Ecto neural progenitor cell (in vitro differentiated cells): Measurements from ENCODE around the gene TSC22D1.
"Not testable (repeated sequence)": the region's sequence is repeated elsewhere in the genome, so short reads cannot be mapped to it uniquely, and the experiment has no call there.

ENCODE experiments used
- DNase-seq: peaks from one replicate; pipeline ENCODE4 v3.0.0-alpha.2; 2018; ENCODE audit warnings: low spot score

Gene TSC22D1

DNA sequence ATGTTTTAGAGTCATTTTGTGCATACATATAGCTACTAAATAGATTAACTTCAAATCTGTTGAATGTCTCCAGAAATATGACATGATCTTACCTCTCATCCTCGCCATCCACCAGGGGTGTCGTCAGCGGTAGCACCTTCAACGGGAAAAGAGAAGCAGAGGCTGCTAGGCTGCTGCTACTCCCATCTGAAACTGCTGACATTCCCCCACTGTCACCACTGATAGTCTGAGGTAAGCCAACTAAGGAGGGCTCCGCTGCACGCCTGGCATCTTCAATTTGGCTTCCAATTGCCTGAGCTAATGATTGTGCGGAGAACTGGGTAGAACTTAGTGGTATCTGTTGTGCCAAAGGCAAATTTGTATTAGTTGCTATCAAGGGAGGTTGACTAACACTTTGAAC, 3.1 kb downstream of the TSC22D1 start:
- no peak for DNase-seq

DNA sequence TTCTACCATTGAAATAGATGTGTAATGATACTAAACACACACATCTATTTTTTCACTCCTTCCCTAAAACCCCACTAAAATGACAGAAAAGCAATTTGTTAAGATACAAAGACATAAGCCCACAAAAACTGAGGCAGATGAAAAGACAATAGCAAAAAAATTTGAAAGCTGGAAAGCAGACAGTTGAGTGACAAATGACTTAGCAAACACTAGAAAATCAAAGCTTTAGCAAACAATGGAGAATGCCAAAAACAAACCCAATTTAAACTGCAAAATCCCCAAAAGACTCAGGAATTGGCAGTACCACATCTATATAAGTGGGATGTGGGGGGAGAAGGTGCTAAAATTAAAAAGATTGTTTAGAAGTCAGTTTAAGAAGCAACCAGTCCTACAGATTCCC, 9.5 kb downstream of the TSC22D1 start:
- no peak for DNase-seq

DNA sequence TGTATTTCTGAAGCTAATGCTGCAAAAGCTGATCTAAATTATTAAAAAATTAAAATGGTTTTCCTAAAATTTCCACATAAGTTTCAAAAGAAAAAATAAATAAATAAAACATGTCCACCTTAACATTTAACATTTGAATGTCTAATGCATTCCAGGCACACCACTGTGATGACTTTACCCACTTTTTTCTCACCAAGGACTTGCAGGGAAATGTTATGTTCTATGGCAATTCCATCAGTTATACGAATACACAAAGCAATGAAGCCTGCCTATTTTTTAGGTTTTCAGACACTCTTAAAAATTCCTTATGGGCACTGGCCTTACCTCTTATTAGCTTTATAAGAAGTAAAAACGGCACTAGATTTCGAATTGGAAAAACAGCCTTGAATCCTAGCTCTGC, 10.2 kb downstream of the TSC22D1 start:
- no peak for DNase-seq

DNA sequence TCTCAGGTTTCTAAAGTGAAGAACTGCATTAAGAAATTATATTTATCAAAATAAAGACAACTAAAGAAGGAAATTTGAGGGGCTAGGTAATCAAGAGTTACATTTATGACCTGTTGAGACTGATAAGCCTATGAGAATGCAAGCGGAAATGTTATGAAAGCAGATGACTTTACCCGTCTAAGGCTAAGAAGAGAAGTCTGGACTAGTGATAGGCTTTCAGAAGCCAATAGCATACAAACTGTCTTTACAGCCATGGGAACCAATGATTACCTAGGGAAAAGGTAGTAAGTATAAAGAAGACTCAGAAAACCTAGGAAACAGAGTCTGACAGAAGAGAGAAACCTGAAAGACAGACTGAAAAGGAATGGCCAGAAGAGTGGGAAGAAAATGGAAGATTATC, 11.2 kb downstream of the TSC22D1 start:
- no peak for DNase-seq

DNA sequence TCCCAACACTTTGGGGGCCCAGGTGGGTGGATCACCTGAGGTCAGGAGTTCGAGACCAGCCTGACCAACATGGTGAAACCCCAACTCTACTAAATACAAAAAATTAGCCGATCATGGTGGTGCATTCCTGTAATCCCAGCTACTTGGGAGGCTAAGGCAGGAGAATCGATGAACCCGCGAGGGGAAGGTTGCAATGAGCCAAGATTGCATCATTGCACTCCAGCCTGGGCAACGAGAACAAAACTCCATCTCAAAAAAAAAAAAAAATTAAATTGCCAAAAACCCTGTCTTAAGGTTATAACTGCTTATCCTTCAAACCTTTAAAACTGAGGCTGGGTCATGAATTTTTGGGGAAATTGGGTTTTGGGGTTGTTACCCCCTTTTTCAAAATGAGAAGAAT, 13.3 kb downstream of the TSC22D1 start:
- DNase-seq, result not testable (repeated sequence)

DNA sequence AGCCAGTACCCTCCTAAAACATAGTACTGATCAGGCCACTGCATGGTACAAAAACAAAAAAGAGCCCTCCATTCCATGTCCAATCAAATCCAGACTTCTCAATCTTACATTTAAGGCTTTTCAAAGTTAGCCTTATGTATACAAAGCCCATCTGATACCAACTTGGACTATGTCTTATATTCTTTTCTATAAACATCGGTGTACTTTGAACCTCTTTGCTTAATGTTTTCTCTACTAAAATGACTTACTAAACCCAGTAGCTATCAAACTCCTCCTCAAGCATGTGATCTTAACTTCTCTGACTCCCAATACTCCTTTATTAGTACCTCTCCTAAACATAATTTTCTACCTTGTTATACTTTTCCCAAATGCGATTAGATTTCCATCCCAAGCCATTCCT, 14.8 kb downstream of the TSC22D1 start:
- no peak for DNase-seq

DNA sequence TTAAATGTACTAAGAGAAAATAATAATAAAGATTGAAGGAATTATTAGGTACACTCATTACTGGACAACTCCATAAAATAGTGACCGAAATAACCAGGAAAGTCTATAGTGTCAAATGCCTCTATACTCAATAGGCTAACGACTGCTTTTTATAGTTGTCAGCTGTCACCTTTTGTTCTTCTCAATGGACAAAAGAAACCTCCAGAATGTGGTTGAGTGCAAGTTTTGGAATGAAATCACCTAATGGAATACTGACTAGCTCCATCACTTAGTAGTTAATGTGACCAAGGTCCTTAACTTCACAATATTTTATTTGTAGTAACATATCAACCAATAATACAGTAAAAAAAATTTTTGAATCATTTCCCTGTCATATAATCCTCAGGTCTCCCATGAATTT, 18.1 kb downstream of the TSC22D1 start:
- no peak for DNase-seq

DNA sequence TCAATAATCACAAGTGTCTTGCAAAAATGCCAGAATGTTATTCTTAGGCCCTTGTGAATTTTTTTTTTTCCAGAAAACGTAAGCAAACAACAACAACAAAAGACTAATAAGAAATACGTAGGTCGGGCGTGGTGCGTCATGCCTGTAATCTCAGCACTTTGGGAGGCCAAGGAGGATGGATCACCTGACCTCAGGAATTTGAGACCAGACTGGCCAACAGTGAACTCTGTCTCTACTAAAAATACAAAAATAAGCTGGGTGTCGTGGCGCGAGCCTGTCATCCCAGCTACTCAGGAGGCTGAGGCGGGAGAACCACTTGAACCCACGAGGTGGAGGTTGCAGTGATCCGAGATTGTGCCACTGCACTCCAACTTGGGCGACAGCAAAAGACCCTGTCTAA, 20.9 kb downstream of the TSC22D1 start:
- DNase-seq, result no peak

DNA sequence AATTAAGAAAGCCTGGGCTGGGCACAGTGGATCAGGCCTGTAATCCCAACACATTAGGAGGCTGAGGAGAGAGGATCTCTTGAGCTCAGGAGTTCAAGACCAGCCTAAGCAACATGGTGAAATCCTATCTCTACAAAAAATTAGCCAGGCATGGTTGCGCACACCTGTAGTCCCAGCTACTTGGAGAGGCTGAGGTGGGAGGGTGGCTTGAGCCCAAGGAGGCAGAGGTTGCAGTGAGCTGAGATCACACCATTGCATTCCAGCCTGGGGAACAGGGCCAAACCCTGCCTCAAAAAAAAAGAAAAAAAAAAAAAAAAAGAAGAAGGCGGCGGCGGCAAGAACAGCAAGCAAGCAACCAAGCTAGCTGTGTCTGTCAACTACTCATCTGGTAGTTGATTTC, 26.7 kb downstream of the TSC22D1 start:
- no peak for DNase-seq

DNA sequence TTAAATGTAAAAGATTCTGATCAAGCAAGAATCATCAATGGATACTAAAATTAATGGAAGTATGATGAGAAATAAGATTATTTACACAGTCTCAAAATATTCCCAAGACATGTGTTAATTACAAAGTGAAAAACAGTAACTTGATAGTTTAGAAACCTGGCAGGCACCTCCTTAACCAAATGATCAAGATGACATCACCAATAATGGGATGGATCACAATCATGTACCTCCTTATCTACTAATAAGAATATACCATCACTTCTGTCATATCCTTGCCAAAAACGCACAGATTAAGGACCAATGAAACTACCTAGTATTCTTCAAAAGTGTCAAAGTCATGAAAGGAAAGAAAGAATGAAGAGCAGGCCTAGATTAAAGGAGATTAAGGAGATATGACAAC, 30.0 kb downstream of the TSC22D1 start:
- DNase-seq, result no peak

DNA sequence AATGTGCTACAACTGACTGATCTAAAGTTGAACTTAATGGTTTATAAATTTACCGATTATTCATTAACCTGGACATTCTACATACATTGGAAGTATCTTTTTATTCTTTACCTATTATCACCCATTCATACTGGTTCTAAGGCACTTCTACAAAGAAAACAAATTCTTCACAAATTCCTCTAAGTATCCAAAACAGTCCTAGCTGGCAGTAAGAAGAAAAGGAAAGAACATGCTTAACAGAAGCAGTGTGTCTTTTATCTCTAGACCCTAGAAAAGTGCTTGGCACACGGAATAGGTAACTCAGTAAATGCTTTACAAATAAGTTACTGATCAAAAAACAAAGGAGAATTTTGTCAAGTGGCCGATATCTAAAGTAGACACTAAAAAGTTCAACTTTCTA, 32.8 kb downstream of the TSC22D1 start:
- DNase-seq, result no peak

DNA sequence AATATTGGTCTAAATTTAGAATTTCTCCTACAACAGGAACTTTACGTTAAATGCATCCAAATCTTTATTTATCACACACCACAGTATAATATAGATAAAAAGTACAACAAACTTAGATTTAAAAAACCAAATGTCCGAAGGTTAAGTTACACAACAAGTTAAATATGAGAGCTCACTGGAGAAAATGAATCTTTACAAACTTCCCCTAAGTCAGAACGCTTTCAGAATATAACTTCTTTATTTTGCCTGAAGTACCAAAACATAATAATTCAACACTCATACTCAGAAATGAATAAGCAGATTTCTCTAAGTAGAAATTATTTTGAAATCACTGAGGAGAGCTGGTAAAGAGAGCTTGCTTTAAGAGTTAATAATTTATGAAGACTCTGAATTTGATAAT, 33.8 kb downstream of the TSC22D1 start:
- DNase-seq, result no peak

DNA sequence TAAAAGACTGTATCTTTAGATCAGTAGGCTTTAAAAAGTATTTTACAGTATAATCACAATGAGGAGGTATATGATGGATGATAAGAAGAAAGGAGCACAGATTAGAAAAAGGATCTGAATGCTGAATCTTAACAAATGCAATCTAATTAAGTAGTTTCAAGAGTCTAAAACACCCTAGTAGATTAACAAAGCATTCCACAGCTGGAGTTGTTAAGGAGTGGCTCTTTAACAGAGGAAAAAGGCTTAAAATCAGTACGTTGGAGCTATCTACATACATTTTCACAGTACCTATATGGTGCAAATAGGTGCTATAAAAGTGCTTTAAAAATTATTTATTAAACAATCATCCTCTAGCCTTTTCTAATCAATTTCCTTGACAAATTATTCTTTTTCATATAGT, 34.5 kb downstream of the TSC22D1 start:
- no peak for DNase-seq

DNA sequence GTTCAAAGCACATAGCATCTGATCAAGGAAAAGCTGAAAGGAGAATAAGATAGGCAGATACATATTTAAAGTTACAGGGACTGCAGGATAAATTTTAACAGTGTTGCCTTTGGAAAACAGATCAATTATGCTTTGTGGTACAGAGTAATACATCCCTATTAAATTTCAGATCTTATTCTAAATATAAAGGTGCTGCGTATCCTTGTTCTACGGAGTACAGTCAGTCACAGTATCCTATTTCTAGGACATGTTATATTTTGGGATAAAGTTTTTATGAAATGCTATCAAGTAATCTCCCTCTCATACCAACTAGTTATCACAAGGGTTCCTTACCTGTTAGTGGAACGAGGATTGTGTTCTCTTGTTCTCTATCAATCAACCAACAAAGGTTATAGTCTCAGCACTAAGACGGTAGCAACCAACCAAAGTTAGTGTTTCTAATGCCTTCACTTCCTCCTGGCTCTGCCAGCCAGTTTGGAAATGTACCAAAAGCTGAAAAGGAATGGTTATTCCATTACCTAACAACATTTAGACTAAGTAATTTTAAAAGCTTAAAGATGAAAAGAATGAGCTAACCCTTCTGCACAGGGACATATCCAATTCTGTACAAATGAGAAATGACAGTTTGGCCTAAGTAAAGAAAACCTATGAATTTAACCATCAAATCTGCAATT, 35.2 kb downstream of the TSC22D1 start:
- DNase-seq, result no peak

DNA sequence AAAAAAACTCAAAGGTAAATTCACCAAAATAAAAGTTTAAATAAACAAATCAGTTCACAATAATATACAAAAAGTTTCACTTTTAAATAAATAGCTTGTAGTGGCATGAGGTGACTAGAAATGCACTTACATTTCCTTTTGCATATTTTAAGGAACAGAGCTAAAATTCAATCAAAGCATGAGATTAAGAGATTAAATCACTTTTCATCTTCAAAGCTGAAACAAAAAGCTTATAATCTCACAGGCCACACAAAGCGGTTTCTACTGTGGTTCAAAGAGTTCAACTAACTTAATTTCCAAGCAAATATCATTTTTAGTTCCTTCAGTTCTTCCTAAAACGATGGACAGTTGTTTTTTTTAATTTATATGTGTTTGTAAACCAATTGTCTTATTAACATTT, 38.9 kb downstream of the TSC22D1 start:
- no peak for DNase-seq

DNA sequence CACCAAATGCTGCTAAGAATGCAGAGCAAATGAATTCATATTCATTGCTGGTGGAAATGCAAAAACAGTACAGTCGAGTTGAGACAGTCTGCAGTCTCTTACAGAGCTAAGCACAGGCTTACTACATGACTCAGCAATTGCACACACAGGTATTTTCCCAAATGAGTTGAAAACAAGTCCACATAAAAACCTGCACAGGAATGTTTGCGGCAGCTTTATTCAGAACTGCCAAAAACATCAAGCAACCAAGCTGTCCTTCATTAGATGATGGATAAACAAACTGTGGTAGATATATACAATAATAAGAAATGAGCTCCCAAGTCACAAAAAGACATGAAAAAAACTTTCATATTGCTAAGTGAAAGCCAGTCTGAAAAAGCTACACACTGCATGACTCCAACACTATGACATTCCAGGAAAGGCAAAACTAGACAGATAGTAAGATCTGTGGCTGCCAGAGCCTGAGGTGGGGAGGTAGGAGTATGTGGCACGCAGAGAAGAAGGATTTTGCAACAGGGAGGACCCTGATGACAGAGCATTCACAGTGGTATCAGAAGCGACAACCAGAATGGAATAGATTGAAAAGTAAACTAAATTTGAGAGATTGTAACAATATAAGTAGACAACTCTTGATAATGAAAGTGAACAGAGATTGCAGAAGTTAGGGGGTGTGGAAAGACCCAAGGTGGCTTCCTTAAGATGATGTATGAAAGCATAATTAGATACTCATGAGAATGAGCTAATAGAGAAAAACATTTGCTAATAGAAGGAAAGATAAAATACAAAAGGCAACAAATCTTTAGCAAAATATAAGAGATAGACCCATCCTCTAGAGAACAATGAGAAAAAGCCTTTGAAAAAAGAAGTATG, 52.7 kb downstream of the TSC22D1 start:
- no peak for DNase-seq

DNA sequence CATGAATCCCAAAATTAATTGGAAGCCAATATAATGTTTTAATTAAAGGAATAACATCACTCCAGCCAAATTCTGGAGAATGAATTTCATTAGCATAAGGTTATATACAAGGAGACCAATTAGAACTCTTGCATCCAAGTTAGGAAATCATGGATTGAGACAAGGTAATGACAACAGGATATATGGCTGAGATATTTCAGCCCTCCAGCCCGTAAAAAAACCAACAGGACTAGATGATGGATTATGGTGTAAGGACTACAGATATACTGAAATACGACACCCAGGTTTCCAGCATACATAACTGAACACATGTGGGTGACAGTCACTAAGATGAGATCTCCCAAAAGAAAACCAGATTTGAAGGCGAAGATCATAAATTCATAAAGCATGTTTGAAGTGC, 56.5 kb downstream of the TSC22D1 start:
- DNase-seq, result no peak

DNA sequence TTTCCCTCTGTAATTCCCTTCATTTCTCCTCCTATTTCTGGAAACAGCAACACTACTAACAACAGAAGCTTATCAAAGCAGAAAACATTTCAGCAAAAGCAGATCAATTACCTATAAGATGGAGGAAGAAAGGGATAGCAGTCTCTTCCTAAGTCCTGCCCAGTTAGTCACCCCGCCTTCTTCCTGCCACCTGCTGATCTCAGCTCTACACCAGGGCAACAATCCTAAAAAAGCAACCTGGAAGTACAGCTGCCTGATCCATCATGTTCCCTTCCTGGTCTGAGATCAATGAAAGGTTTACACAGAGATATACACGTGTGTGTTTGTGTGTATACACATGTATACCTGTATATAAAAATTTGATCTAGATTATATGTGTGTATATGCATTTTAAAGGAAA, 59.4 kb downstream of the TSC22D1 start:
- DNase-seq, result no peak

DNA sequence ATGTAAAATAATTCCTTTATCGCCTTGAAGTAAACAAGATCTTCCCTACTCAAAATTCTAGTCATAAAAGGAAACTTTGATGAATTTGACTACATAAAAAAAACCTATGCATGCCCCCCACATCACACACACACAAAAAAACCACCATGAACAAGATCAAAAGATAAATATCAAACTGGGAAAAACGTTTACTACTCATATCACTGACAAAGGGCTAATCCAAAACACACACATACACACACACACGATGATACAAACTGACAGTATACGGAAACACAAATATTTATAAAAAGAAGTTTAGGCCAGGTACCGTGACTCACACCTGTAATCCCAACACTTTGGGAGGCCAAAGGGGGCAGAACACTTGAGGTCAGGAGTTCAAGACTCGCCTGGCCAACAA, 61.9 kb downstream of the TSC22D1 start:
- DNase-seq, result no peak

DNA sequence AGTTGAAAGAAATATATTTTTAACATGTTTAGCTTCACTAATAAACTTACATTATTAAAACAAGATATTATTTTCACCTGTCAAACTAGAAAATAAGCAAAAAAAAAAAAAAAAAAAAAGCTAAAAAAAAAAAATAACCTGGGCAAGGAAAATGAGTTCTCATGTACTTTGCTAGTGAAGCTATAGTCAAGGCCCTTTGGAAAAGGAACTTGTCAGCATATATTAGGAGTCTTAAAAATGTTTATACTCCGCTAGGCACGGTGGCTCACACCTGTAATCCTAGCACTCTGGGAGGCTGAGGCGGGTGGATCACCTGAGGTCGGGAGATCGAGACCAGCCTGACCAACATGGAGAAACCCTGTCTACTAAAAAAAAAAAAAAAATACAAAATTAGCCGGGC, 66.3 kb downstream of the TSC22D1 start:
- not testable (repeated sequence) for DNase-seq

DNA sequence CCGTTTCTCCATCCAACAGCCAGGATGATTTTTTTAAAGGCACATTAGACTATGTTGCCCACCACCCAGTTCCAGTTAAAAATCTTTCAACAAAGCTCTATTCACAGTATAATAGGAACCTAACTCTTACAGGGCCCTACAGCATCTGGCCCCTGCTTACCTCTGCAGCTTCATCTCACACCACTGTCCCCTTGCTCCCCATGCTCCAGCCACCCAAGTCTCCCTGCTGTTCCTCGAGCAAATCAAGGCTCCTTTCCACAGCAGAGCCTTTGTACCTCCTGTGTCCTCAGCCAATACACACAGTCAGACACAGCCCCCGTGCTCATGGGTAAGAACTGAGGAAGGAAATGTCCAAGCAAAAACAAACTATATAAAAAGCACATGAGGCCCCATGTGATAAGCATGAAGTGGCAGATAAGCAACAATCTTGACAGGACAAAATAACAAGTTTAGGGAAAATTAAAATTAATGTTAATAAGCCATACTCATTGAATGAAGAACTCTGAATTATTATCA, 67.5 kb downstream of the TSC22D1 start:
- DNase-seq, result no peak

DNA sequence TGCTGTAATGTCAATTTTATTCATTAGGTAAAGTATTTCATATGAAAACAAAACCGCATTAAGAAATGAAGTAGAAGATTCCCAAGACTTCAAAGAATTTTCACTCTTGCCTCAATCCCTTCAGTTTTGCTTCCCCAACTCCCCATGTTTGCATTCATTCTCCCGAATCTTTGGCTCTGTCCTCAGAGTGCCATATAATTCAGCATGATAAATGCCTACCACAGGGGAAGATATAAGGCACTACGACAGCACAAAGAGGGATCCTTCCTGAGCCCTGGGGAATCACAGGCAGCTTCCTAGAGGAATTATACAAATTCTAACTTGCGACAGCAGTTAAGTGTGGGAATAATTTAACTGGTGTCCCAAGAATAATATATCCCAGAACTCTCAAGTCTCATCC, 68.5 kb downstream of the TSC22D1 start:
- DNase-seq, result no peak

DNA sequence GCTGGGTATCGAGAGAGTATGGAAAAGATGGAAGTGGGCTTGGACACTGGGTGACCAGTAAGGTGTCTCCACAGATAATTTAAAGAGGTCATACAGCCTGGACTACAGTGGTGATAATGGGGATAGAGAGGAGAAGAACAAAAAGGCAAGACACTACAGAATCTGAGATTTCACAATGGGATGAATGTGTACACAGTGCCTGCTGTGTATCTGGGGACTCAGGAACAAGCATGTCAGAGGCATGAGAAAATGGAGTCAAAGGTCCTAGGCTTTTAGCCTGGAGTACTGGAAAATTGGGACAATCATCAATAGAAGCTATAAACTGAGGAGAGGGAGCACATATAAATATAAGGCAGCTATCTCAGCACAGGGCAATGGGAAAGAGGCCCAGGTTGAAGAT, 69.4 kb downstream of the TSC22D1 start:
- no peak for DNase-seq

DNA sequence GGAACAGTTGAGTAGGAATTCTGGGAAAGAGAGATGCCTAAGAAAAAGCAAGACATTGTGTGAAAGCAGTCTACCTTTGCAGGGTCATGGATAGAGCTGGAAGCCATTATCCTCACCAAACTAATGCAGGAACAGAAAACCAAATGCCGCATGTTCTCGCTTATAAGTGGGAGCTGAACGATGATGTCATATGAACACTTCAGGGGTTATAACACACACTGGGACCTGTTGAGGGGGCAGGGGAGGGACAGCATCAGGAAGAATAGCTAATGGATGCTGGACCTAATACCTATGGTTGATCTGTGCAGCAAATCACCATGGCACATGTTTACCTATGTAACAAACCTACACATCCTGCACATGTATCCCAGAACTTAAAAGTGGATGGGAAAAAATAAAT, 69.9 kb downstream of the TSC22D1 start:
- no peak for DNase-seq
